Measurements from ENCODE around the gene SOAT1. TPM values are rescaled to one million over a fixed set of nuclear protein-coding genes. Genes with fewer than 3 reads are reported as not detected.

SOAT1 gene
- total RNA-seq, 1 experiment from 2014 or later = 33.9 TPM

GRCh38 chr1:179247923-179248322 lies 45.7 kb upstream of the SOAT1 start:
- BruUV-seq (replicated peaks) = no TSS peak
- ATAC-seq (no peak), DNase-seq (ENCODE audit: low read depth, low spot score) (no peak)
- no peak for TF ChIP-seq CBX3 (IDR thresholded peaks at IDR 0.05; ENCODE audit: low read depth)
- no peak for TF ChIP-seq ZNF274 (IDR thresholded peaks at IDR 0.05; ENCODE audit: low read depth, low read length)
- TF ChIP-seq, protein P1, sequence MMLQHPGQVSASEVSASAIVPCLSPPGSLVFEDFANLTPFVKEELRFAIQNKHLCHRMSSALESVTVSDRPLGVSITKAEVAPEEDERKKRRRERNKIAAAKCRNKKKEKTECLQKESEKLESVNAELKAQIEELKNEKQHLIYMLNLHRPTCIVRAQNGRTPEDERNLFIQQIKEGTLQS (IDR thresholded peaks at IDR 0.05) = no peak
- TF ChIP-seq, protein P2, sequence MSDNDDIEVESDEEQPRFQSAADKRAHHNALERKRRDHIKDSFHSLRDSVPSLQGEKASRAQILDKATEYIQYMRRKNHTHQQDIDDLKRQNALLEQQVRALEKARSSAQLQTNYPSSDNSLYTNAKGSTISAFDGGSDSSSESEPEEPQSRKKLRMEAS (IDR thresholded peaks at IDR 0.05) = no peak
- no peak for TF ChIP-seq POLR2AphosphoS5 (IDR thresholded peaks at IDR 0.05; ENCODE audit: low read depth, low read length)
- TF ChIP-seq REST (IDR thresholded peaks at IDR 0.05; ENCODE audit: low read depth) = no peak
- TF ChIP-seq, protein P3, sequence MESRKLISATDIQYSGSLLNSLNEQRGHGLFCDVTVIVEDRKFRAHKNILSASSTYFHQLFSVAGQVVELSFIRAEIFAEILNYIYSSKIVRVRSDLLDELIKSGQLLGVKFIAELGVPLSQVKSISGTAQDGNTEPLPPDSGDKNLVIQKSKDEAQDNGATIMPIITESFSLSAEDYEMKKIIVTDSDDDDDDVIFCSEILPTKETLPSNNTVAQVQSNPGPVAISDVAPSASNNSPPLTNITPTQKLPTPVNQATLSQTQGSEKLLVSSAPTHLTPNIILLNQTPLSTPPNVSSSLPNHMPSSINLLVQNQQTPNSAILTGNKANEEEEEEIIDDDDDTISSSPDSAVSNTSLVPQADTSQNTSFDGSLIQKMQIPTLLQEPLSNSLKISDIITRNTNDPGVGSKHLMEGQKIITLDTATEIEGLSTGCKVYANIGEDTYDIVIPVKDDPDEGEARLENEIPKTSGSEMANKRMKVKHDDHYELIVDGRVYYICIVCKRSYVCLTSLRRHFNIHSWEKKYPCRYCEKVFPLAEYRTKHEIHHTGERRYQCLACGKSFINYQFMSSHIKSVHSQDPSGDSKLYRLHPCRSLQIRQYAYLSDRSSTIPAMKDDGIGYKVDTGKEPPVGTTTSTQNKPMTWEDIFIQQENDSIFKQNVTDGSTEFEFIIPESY (IDR thresholded peaks at IDR 0.05; ENCODE audit: extremely low read depth, insufficient replicate concordance, low read length) = no peak
- no peak for TF ChIP-seq SIN3A (IDR thresholded peaks at IDR 0.05; ENCODE audit: low read depth)
- TF ChIP-seq, protein P4, sequence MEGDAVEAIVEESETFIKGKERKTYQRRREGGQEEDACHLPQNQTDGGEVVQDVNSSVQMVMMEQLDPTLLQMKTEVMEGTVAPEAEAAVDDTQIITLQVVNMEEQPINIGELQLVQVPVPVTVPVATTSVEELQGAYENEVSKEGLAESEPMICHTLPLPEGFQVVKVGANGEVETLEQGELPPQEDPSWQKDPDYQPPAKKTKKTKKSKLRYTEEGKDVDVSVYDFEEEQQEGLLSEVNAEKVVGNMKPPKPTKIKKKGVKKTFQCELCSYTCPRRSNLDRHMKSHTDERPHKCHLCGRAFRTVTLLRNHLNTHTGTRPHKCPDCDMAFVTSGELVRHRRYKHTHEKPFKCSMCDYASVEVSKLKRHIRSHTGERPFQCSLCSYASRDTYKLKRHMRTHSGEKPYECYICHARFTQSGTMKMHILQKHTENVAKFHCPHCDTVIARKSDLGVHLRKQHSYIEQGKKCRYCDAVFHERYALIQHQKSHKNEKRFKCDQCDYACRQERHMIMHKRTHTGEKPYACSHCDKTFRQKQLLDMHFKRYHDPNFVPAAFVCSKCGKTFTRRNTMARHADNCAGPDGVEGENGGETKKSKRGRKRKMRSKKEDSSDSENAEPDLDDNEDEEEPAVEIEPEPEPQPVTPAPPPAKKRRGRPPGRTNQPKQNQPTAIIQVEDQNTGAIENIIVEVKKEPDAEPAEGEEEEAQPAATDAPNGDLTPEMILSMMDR (IDR thresholded peaks at IDR 0.05 in 2 of 3, conservative IDR thresholded peaks at IDR 0.05 in 1 of 3; ENCODE audit: borderline replicate concordance in 1 of 3, insufficient read depth in 1 of 3, low read depth in 2 of 3, low read length in 2 of 3) = no peak
- TF ChIP-seq POLR2A (IDR thresholded peaks at IDR 0.05; ENCODE audit: borderline replicate concordance, extremely low read depth, insufficient read depth, insufficient read length) = no peak
- TF ChIP-seq SP1 (IDR thresholded peaks at IDR 0.05; ENCODE audit: low read depth) = no peak
- TF ChIP-seq EZH2phosphoT487 (IDR thresholded peaks at IDR 0.05; ENCODE audit: borderline replicate concordance) = no peak
- TF ChIP-seq ZFX (IDR thresholded peaks at IDR 0.05) = no peak
- Histone ChIP-seq H3K27me3 (ENCODE audit: insufficient read depth, low read length) (no peaks in the 10 kb centered on the region), H3K27ac (ENCODE audit: low read depth, low read length) (no peak overlapping the region), H2AFZ (ENCODE audit: low read depth, low read length, poor library complexity, severe bottlenecking) (no peak overlapping the region), H3K4me1 (ENCODE audit: control insufficient read depth in 1 of 2, insufficient read depth in 2 of 2, low read length in 2 of 2) (no peaks in the 10 kb centered on the region), H3K9me3 (ENCODE audit: control insufficient read depth in 1 of 2, insufficient read depth in 1 of 2, low read depth in 1 of 2, low read length in 2 of 2) (no peaks in the 10 kb centered on the region), H3K79me2 (ENCODE audit: insufficient read depth, low read length) (no peaks in the 10 kb centered on the region), H4K20me1 (ENCODE audit: insufficient read depth) (no peaks in the 10 kb centered on the region), H3K4me2 (ENCODE audit: low read length) (no peak overlapping the region), H3K4me3 (replicated peaks in 1 of 2; ENCODE audit: low read depth in 1 of 2, low read length in 2 of 2) (no peak overlapping the region), H3K36me3 (ENCODE audit: control insufficient read depth in 1 of 2, insufficient read depth in 2 of 2, low read length in 2 of 2) (no peaks in the 10 kb centered on the region), H3K9me2 (ENCODE audit: insufficient read depth) (no peaks in the 10 kb centered on the region), H3K9ac (ENCODE audit: low read length) (no peak overlapping the region)
- POLR2A ChIA-PET = no interaction called here
- RAD21 ChIA-PET (ENCODE audit: low non-redundant PET in 1 of 2, low total read pairs in 2 of 2, uncharacterized antibody in 2 of 2, unreplicated experiment in 2 of 2) = interaction anchor here in 1 of 2 experiments (0.6 kb wide), 1 partner anchor 392 kb away, joined by 3 read pairs; no protein-coding TSS in a partner anchor
- CTCF ChIA-PET = no interaction called here
- intact Hi-C loops (cut with micrococcal nuclease) = no loop called here

All from HCT116 (cell line).